Measurements from ENCODE around the gene RNF167. TPM values are rescaled to one million over a fixed set of nuclear protein-coding genes. Genes with fewer than 3 reads are reported as not detected.

The RNF167 gene
- total and polyA plus RNA-seq, 2 of the 13 experiments (the other 11 are each of a cell fraction or from before 2014, with no cell fraction given) = 44.1 to 45.4 TPM

- TF ChIP-seq, protein P1, sequence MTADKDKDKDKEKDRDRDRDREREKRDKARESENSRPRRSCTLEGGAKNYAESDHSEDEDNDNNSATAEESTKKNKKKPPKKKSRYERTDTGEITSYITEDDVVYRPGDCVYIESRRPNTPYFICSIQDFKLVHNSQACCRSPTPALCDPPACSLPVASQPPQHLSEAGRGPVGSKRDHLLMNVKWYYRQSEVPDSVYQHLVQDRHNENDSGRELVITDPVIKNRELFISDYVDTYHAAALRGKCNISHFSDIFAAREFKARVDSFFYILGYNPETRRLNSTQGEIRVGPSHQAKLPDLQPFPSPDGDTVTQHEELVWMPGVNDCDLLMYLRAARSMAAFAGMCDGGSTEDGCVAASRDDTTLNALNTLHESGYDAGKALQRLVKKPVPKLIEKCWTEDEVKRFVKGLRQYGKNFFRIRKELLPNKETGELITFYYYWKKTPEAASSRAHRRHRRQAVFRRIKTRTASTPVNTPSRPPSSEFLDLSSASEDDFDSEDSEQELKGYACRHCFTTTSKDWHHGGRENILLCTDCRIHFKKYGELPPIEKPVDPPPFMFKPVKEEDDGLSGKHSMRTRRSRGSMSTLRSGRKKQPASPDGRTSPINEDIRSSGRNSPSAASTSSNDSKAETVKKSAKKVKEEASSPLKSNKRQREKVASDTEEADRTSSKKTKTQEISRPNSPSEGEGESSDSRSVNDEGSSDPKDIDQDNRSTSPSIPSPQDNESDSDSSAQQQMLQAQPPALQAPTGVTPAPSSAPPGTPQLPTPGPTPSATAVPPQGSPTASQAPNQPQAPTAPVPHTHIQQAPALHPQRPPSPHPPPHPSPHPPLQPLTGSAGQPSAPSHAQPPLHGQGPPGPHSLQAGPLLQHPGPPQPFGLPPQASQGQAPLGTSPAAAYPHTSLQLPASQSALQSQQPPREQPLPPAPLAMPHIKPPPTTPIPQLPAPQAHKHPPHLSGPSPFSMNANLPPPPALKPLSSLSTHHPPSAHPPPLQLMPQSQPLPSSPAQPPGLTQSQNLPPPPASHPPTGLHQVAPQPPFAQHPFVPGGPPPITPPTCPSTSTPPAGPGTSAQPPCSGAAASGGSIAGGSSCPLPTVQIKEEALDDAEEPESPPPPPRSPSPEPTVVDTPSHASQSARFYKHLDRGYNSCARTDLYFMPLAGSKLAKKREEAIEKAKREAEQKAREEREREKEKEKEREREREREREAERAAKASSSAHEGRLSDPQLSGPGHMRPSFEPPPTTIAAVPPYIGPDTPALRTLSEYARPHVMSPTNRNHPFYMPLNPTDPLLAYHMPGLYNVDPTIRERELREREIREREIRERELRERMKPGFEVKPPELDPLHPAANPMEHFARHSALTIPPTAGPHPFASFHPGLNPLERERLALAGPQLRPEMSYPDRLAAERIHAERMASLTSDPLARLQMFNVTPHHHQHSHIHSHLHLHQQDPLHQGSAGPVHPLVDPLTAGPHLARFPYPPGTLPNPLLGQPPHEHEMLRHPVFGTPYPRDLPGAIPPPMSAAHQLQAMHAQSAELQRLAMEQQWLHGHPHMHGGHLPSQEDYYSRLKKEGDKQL (CRISPR knock-in tag; IDR thresholded peaks at IDR 0.05; ENCODE audit: low read depth) = no peak
- TF ChIP-seq HES4 (CRISPR knock-in tag; IDR thresholded peaks at IDR 0.05; ENCODE audit: borderline replicate concordance) (0 out of 2 replicates have a peak, but pooled peaks have one; percentile 53), ZNF343 (CRISPR knock-in tag; IDR thresholded peaks at IDR 0.05) (no peak; the same call in 1 of the 2 replicates), ZNF703 (CRISPR knock-in tag; IDR thresholded peaks at IDR 0.05; ENCODE audit: borderline replicate concordance) (no peak; the same call in 1 of the 2 replicates), CEBPB (IDR thresholded peaks at IDR 0.05; ENCODE audit: borderline replicate concordance, low read depth, low read length) (no peak), ZNF136 (CRISPR knock-in tag; IDR thresholded peaks at IDR 0.05; ENCODE audit: low read depth) (0 out of 2 replicates have a peak, but pooled peaks have one; percentile 77), ZNF564 (CRISPR knock-in tag; IDR thresholded peaks at IDR 0.05) (peak; percentile 39), RXRA (CRISPR knock-in tag; IDR thresholded peaks at IDR 0.05) (peak; percentile 61), HNRNPH1 (optimal IDR thresholded peaks at IDR 0.05; ENCODE audit: low read depth, low read length) (peak; percentile 72), ZBTB38 (CRISPR knock-in tag; IDR thresholded peaks at IDR 0.05) (peak; percentile 43; the same call in 1 of the 2 replicates), ZNF333 (CRISPR knock-in tag; IDR thresholded peaks at IDR 0.05; ENCODE audit: borderline replicate concordance) (no peak), SRSF4 (IDR thresholded peaks at IDR 0.05; ENCODE audit: low read depth, low read length, poor library complexity, severe bottlenecking) (no peak), ZNF724P (CRISPR knock-in tag; IDR thresholded peaks at IDR 0.05; ENCODE audit: borderline replicate concordance) (no peak), POGZ (CRISPR knock-in tag; IDR thresholded peaks at IDR 0.05) (peak; percentile 77)
- TF ChIP-seq, protein P2, sequence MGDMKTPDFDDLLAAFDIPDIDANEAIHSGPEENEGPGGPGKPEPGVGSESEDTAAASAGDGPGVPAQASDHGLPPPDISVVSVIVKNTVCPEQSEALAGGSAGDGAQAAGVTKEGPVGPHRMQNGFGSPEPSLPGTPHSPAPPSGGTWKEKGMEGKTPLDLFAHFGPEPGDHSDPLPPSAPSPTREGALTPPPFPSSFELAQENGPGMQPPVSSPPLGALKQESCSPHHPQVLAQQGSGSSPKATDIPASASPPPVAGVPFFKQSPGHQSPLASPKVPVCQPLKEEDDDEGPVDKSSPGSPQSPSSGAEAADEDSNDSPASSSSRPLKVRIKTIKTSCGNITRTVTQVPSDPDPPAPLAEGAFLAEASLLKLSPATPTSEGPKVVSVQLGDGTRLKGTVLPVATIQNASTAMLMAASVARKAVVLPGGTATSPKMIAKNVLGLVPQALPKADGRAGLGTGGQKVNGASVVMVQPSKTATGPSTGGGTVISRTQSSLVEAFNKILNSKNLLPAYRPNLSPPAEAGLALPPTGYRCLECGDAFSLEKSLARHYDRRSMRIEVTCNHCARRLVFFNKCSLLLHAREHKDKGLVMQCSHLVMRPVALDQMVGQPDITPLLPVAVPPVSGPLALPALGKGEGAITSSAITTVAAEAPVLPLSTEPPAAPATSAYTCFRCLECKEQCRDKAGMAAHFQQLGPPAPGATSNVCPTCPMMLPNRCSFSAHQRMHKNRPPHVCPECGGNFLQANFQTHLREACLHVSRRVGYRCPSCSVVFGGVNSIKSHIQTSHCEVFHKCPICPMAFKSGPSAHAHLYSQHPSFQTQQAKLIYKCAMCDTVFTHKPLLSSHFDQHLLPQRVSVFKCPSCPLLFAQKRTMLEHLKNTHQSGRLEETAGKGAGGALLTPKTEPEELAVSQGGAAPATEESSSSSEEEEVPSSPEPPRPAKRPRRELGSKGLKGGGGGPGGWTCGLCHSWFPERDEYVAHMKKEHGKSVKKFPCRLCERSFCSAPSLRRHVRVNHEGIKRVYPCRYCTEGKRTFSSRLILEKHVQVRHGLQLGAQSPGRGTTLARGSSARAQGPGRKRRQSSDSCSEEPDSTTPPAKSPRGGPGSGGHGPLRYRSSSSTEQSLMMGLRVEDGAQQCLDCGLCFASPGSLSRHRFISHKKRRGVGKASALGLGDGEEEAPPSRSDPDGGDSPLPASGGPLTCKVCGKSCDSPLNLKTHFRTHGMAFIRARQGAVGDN (CRISPR knock-in tag; IDR thresholded peaks at IDR 0.05) = peak; percentile 92
- TF ChIP-seq, protein P3, sequence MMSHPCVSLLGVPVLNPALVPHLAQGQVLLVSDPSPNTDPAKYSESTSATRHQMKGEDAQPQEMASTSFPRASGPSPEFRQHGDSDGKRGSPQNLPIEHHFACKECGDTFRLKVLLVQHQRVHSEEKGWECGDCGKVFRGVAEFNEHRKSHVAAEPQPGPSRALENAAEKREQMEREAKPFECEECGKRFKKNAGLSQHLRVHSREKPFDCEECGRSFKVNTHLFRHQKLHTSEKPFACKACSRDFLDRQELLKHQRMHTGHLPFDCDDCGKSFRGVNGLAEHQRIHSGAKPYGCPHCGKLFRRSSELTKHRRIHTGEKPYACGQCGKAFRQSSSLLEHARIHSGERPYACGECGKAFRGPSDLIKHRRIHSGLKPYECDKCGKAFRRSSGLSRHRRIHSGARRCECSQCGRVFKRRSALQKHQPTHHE (CRISPR knock-in tag; IDR thresholded peaks at IDR 0.05; ENCODE audit: borderline replicate concordance) = 0 out of 2 replicates have a peak, but pooled peaks have one; percentile 74
Measured at GRCh38 chr17:4986951-4987766, 47.1 kb downstream of the RNF167 start, which contains the start of gene CAMTA2 (continued).

Measured in HepG2 (cell line).